ENCODE measurements around the gene REL. TPM values are rescaled to one million over a fixed set of nuclear protein-coding genes. Genes with fewer than 3 reads are reported as not detected.
"Not testable (repeated sequence)": the region's sequence is repeated elsewhere in the genome, so short reads cannot be mapped to it uniquely, and the experiment has no call there.

Gene REL
- total RNA-seq, 1 donor = 7.3 TPM

DNA sequence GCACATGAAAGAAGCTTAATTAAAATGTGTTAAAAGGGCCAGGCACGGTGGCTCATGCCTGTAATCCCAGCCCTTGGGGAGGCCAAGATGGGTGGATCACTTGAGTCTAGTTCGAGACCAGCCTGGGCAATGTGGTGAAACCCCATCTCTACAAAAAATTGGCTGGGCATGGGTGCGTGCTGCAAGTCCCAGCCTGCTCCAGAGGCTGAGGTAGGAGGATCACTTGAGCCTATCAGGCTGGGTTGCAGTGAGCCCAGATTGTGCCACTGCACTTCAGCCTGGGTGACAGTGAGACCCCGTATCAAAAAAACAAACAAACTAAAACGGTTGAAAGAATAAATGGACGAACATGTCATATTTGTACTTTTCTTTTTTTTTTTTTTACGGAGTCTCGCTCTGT lies 26.0 kb downstream of the REL start:
- TF ChIP-seq, protein P1, sequence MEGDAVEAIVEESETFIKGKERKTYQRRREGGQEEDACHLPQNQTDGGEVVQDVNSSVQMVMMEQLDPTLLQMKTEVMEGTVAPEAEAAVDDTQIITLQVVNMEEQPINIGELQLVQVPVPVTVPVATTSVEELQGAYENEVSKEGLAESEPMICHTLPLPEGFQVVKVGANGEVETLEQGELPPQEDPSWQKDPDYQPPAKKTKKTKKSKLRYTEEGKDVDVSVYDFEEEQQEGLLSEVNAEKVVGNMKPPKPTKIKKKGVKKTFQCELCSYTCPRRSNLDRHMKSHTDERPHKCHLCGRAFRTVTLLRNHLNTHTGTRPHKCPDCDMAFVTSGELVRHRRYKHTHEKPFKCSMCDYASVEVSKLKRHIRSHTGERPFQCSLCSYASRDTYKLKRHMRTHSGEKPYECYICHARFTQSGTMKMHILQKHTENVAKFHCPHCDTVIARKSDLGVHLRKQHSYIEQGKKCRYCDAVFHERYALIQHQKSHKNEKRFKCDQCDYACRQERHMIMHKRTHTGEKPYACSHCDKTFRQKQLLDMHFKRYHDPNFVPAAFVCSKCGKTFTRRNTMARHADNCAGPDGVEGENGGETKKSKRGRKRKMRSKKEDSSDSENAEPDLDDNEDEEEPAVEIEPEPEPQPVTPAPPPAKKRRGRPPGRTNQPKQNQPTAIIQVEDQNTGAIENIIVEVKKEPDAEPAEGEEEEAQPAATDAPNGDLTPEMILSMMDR (IDR thresholded peaks at IDR 0.05; ENCODE audit: insufficient read depth, low read depth, low read length) = no peak

DNA sequence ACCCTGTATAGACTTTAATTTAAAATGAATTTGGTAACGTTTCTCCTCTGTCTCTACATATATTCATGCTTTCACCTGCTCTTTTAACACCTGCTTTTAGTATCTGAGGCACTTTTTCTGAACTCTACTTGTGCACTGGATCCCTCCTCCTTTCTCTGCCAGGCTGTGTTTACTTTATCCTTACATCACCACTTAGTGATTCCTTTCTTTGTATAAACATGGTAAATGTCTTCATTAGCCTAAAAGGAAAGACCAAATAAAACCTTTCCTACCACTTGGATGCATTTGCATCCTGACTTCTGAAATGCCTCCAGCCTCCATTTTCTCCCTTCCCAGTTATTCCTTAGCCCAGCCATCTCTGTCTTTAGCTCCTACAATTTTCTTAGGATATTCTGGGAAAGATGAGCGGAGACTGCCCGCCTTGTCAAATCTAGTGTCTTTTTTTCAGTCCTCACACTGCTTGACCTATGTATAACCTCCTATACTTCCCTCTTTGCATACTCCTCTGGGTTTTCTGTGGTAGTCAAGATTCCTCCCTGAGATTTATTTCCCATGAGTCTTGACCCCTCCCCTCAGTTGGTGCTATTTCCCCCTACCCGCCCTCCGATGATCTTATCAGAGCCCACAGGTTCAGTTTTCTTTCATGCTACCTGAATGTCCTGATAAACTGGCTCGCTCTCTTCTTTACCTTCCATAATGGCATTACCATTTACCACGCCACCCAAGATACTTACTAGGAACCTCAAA lies 44.8 kb downstream of the REL start:
- no peak overlapping the region for H3K4me3 ChIP-seq (ENCODE audit: low read depth, low read length)
- TF ChIP-seq, protein P1 (IDR thresholded peaks at IDR 0.05; ENCODE audit: insufficient read depth, low read depth, low read length) = no peak
- peak; percentile 52 for DNase-seq (ENCODE audit: low read depth)

More for the DNA sequence above, 26.0 kb downstream of the REL start:
- no peak for DNase-seq (ENCODE audit: low read depth)
- no peak overlapping the region for H3K4me3 ChIP-seq (ENCODE audit: low read depth, low read length)

DNA sequence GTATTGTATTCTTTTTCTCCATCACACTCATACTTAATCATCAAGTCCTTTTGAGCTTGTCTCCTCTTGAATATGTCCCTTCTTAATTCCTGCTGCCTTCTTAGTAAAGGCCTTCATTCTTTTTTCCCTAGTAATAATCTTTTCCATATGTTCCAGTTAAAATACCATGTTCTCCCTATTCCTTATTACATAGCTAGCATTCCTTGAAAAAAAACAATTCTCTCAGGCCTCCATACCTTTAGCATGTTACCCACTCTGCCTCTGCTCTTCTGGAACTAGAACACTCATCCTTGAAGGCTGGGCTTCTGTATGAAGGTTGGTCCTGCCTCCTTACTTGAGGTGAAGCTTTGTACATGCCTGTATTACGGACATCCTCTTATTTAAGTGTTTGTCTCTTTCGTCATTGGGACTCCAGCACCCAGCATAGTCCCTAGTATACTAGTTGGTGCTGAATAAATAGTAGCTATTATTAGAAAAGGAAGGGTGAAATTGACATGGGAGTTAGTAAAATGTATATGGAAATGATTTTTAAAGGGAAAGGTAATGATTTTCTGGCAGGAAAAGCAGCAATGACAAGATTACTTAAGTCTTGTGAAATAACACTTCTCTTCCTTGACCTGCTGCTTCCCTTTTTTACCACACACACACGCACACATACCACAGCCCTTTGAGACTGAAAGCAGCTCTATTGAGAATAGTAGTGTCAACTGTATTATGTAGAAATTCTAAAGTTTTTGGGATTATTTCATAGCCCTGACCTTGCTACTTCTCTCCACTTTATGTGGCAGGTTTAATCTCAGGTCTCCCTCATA lies 45.6 kb downstream of the REL start:
- TF ChIP-seq, protein P1 (IDR thresholded peaks at IDR 0.05; ENCODE audit: insufficient read depth, low read depth, low read length) = no peak
- H3K4me3 ChIP-seq (ENCODE audit: low read depth, low read length) = no peak overlapping the region
- peak; percentile 64 for DNase-seq (ENCODE audit: low read depth)

DNA sequence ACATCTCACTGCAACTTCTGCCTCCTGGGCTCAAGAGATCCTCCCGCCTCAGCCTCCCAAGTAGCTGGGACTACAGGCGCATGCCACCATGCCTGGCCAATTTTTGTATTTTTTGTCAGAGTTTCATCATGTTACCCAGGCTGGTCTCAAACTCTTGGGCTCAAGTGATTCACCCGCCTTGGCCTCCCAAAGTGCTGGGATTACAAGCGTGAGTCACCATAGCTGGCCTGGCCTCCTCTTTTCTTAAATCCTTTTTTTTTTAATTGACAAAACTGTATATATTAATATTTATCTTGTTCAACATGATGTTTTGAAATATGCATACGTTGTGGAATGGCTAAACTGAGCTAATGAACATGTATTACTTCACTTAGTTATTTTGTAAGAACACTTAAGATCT lies 50.7 kb downstream of the REL start:
- DNase-seq (ENCODE audit: low read depth); H3K4me3 ChIP-seq (ENCODE audit: low read depth, low read length): not testable (repeated sequence)

DNA sequence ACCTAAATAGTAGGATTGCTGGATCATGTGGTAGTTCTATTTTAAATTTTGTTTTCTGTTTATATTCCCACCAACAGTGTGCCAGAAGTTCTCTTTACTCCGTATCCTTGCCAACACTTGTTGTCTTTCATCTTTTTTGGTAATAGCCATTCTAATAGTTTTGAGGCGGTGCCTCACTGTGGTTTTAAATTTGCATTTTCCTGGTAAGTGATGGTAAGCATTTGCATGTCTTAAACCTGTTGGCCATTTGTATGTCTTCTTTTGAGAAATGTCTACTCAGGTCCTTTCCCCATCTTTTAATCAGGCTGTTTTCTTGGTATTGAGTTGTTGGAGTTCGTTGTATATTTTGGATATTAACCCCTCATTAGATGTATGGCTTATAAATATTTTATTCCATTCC lies 51.6 kb downstream of the REL start:
- no peak for DNase-seq (ENCODE audit: low read depth)
- no peak overlapping the region for H3K4me3 ChIP-seq (ENCODE audit: low read depth, low read length)
- TF ChIP-seq, protein P1 (IDR thresholded peaks at IDR 0.05; ENCODE audit: insufficient read depth, low read depth, low read length) = no peak

DNA sequence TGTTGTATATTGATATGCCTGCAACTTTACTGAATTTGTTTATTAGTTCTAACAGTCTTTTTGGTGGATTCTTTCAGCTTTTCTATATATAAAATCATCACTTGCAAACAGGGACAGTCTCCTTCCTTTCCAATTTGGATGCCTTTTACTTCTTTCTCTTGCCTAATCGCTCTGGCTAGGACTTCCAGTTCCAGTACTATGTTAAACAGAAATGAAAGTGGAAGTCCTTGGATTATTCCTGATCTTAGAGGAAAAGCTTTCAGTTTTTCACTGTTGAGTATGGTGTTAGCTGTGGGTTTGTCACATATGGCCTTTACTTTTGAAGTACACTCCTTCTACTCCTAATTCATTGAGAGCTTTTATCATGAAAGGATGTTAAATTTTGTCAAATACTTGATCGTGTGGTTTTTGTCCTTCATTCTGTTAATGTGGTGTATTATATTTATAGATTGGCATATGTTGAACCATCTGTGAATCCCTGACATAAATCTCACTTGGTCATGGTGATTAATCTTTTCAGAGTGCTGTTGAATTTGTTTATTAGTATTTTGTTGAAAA lies 52.9 kb downstream of the REL start:
- no peak overlapping the region for H3K4me3 ChIP-seq (ENCODE audit: low read depth, low read length)
- TF ChIP-seq, protein P1 (IDR thresholded peaks at IDR 0.05; ENCODE audit: insufficient read depth, low read depth, low read length) = no peak
- peak; percentile 39 for DNase-seq (ENCODE audit: low read depth)

DNA sequence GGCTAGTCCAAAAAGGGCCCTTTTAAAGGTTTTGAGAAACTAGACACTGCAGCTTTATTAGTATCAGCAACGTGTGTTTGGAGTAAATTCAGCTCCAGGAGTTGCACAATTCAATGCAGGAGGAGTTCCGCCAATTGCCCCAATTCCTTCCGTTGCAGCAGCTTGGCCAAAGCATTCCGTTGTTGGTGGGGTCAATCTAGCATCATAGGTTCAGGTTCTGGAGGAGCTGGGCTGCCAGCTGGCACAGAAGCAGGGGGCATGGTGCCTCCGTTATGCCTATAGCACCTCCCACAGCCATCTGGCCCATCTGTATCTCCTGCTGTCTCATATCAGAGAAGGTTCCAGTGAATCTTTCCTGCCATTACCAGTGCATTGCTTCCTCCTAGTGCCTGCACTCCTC lies 55.4 kb downstream of the REL start:
- no peak overlapping the region for H3K4me3 ChIP-seq (ENCODE audit: low read depth, low read length)
- TF ChIP-seq, protein P1 (IDR thresholded peaks at IDR 0.05; ENCODE audit: insufficient read depth, low read depth, low read length) = no peak
- DNase-seq (ENCODE audit: low read depth) = no peak

All from fibroblast of villous mesenchyme (primary cell).